Neural cell (in vitro differentiated cells): Measurements from ENCODE around the gene CLIP3. TPM values are rescaled to one million over a fixed set of nuclear protein-coding genes. Genes with fewer than 3 reads are reported as not detected.

ENCODE experiments used
- H2AFZ ChIP-seq: fragments of 200-600, 300-800 bp; sonication (generic), shearing (Covaris generic); 2 replicates; pipeline ENCODE4 v1.6.0; 2014; ENCODE audit warnings: low read depth, mild to moderate bottlenecking, antibody characterized with exemption, low read length, moderate library complexity
- H3F3A ChIP-seq: fragments of 200-600 bp; shearing (Covaris generic); 2 replicates; pipeline ENCODE4 v1.6.1; 2016; ENCODE audit warnings: mild to moderate bottlenecking, moderate library complexity, mixed read lengths, antibody characterized with exemption, low read length; ENCODE audit not compliant: insufficient read depth, poor library complexity, severe bottlenecking
- H3K27ac ChIP-seq: fragments of 200-600, 300-800 bp; sonication (generic), shearing (Covaris generic); 2 replicates; pipeline ENCODE4 v1.5.1; 2014; ENCODE audit warnings: mild to moderate bottlenecking, low read length, moderate library complexity
- H3K27me3 ChIP-seq: fragments of 300-800, 200-600 bp; sonication (generic), shearing (Covaris generic); 2 replicates; pipeline ENCODE4 v1.6.0; 2014; ENCODE audit warnings: mild to moderate bottlenecking, low read depth, low read length, moderate library complexity; ENCODE audit not compliant: insufficient read depth
- H3K36me3 ChIP-seq: fragments of 300-800, 200-600 bp; sonication (generic), shearing (Covaris generic); 2 replicates; pipeline ENCODE4 v1.5.1; 2014; ENCODE audit warnings: mild to moderate bottlenecking, antibody characterized with exemption, low read length, moderate library complexity; ENCODE audit not compliant: insufficient read depth
- H3K4me2 ChIP-seq: fragments of 300-800, 200-600 bp; sonication (generic), shearing (Covaris generic); 2 replicates; pipeline ENCODE4 v1.6.0; 2014; ENCODE audit warnings: mild to moderate bottlenecking, low read length
- H3K4me3 ChIP-seq: fragments of 300-800, 200-600 bp; sonication (generic), shearing (Covaris generic); 2 replicates; pipeline ENCODE4 v1.5.1; 2014; ENCODE audit warnings: mild to moderate bottlenecking, low read length, moderate library complexity
- H3K79me2 ChIP-seq: fragments of 200-600 bp; shearing (Covaris generic); replicated peaks from 2 replicates; pipeline ENCODE4 v1.6.0; 2014; ENCODE audit warnings: mild to moderate bottlenecking, low read length, moderate library complexity; ENCODE audit not compliant: insufficient read depth
- H3K9ac ChIP-seq: fragments of 300-800, 200-600 bp; sonication (generic), shearing (Covaris generic); 2 replicates; pipeline ENCODE4 v1.6.1; 2016; ENCODE audit warnings: mild to moderate bottlenecking, low read length, mixed read lengths
- H3K9me2 ChIP-seq: fragments of 200-600 bp; shearing (Covaris generic); 2 replicates; pipeline ENCODE4 v1.6.1; 2016; ENCODE audit warnings: mild to moderate bottlenecking, low read length, mixed read lengths; ENCODE audit not compliant: insufficient read depth
- H3K9me3 ChIP-seq: fragments of 200-600, 300-800 bp; sonication (generic), shearing (Covaris generic); 2 replicates; pipeline ENCODE4 v1.6.1; 2016; ENCODE audit warnings: mild to moderate bottlenecking, mixed run types, low read length, moderate library complexity, mixed read lengths
- H4K20me1 ChIP-seq: fragments of 200-600 bp; shearing (Covaris generic); 2 replicates; pipeline ENCODE4 v1.6.1; 2016; ENCODE audit warnings: mild to moderate bottlenecking, mixed run types; ENCODE audit not compliant: insufficient read depth
- CTCF ChIP-seq: fragments of 450-650 bp; IDR thresholded peaks from 2 replicates; pipeline ENCODE4 v1.5.1; 2014; ENCODE audit warnings: antibody characterized with exemption, mild to moderate bottlenecking, moderate library complexity; ENCODE audit not compliant: poor library complexity, severe bottlenecking
- EP300 ChIP-seq: fragments of 450-650 bp; conservative IDR thresholded peaks from 2 replicates; pipeline ENCODE4 v1.6.1; 2014; ENCODE audit warnings: antibody characterized with exemption, mild to moderate bottlenecking, moderate library complexity; ENCODE audit not compliant: poor library complexity, severe bottlenecking
- EZH2 ChIP-seq: fragments of 200-600, 300-800 bp; shearing (Covaris generic), sonication (generic); IDR thresholded peaks from 2 replicates; pipeline ENCODE4 v1.6.1; 2014; ENCODE audit warnings: antibody characterized with exemption, low read length, borderline replicate concordance, mild to moderate bottlenecking; ENCODE audit not compliant: insufficient read depth, poor library complexity, severe bottlenecking
- MXI1 ChIP-seq: fragments of 450-650 bp; conservative IDR thresholded peaks from 2 replicates; pipeline ENCODE4 v1.6.1; 2014; ENCODE audit warnings: antibody characterized with exemption, mild to moderate bottlenecking; ENCODE audit not compliant: poor library complexity, severe bottlenecking
- POLR2AphosphoS5 ChIP-seq: IDR thresholded peaks from 2 replicates; pipeline ENCODE4 v1.6.1; 2012
- RAD21 ChIP-seq: fragments of 450-650 bp; conservative IDR thresholded peaks from 2 replicates; pipeline ENCODE4 v1.6.1; 2014; ENCODE audit warnings: antibody characterized with exemption, mild to moderate bottlenecking, moderate library complexity
- REST ChIP-seq: IDR thresholded peaks from 2 replicates; pipeline ENCODE4 v1.6.1; 2012; ENCODE audit warnings: borderline replicate concordance
- SMC3 ChIP-seq: fragments of 450-650 bp; conservative IDR thresholded peaks from 2 replicates; pipeline ENCODE4 v1.6.1; 2014; ENCODE audit warnings: antibody characterized with exemption, mild to moderate bottlenecking, moderate library complexity; ENCODE audit not compliant: poor library complexity
- TAF1 ChIP-seq: IDR thresholded peaks from 2 replicates; pipeline ENCODE4 v1.6.1; 2012; ENCODE audit warnings: low read depth
- polyA plus RNA-seq: library from polyadenylated mRNA; depleted of rRNA; stranded (reverse); fragments of >200 nt; gene quantifications from 2 replicates; pipeline ENCODE4 v1.2.3, GENCODE V29; 2014

CLIP3 gene
- polyA plus RNA-seq, 1 donor from 2014 or later, result 5.6 TPM

- Histone ChIP-seq H2AFZ (peak overlapping the region; percentile 34), H3K27me3 (peaks cover 14% of the 10 kb centered on the region)
These were observed 45.8 kb downstream of the CLIP3 start for GRCh38 chr19:35986664-35987570.

More at GRCh38 chr19:35986664-35987570, 45.8 kb downstream of the CLIP3 start:
- H3K4me3 ChIP-seq, result peak overlapping the region; percentile 67
- no peaks in the 10 kb centered on the region for H3K36me3 ChIP-seq
- no peaks in the 10 kb centered on the region for H3K9me3 ChIP-seq
- TF ChIP-seq CTCF (no peak), RAD21 (no peak), EP300 (no peak), REST (no peak), SMC3 (no peak), POLR2AphosphoS5 (no peak), MXI1 (no peak), TAF1 (no peak), EZH2 (no peak)
- H3K9ac ChIP-seq, result peak overlapping the region; percentile 56
- no peaks in the 10 kb centered on the region for H3K9me2 ChIP-seq
- H3F3A ChIP-seq, result no peaks in the 10 kb centered on the region
- H3K4me2 ChIP-seq, result peak overlapping the region; percentile 25
- H3K79me2 ChIP-seq, result no peaks in the 10 kb centered on the region
- no peak overlapping the region for H3K27ac ChIP-seq
- no peaks in the 10 kb centered on the region for H4K20me1 ChIP-seq
